HepG2 (cell line): ENCODE results near the gene UBE2Q1. TPM values are rescaled to one million over a fixed set of nuclear protein-coding genes. Genes with fewer than 3 reads are reported as not detected.

Experiments used
- ATAC-seq: fragments of 200-7000 bp; cut with Tn5 transposase; 3 replicates; pipeline ENCODE4 v1.9.1; 2020; ENCODE audit warnings: mild to moderate bottlenecking, moderate library complexity
- BruUV-seq: library from RNA; stranded (reverse); fragments of 400-500 nt; replicated peaks from 2 replicates; lab custom pipeline; 2021; lab: Mats Ljungman, UMichigan
- CTCF ChIA-PET: fragments of 300-600 bp; formaldehyde crosslinking; extraction: SDS; loops from one replicate; lab custom pipeline; 2021; ENCODE audit warnings: low total read pairs, inconsistent platforms, low intra/inter-chr PET ratio; lab: Yijun Ruan, JAX
- POLR2A ChIA-PET: fragments of 350-600 bp; sonication (Branson Sonifier 250); formaldehyde crosslinking; loops from one replicate; lab custom pipeline; 2020; ENCODE audit warnings: antibody characterized with exemption, inconsistent platforms; lab: Yijun Ruan, JAX
- DNase-seq: peaks from one replicate; pipeline ENCODE4 v3.0.0-alpha.2; 2015; ENCODE audit warnings: low spot score
- FAIRE-seq: peaks from 3 replicates; lab custom pipeline; 2011; peaks lifted over from hg19 to GRCh38; lab: Jason Lieb, UNC
- H2AFZ ChIP-seq: one replicate; pipeline ENCODE4 v1.6.1; 2011; ENCODE audit warnings: low read length, inconsistent platforms
- H3K27ac ChIP-seq: fragments of 300-600 bp; 3 replicates; pipeline ENCODE4 v1.8.0; 2011; ENCODE audit warnings: mixed run types, mild to moderate bottlenecking, mixed read lengths, low read length, inconsistent platforms; ENCODE audit not compliant: insufficient read depth; ENCODE audit errors: extremely low read length
- H3K27me3 ChIP-seq, 2 experiments: fragments of 200-600 bp in 1 of 2; 2 replicates in 1 of 2; 3 replicates in 1 of 2; pipeline versions ENCODE4 v1.6.0 to v1.8.0; 2011; ENCODE audit warnings: low read length in 2 of 2, mild to moderate bottlenecking in 2 of 2, moderate library complexity in 2 of 2, inconsistent platforms in 1 of 2; ENCODE audit not compliant: insufficient read depth in 2 of 2, control insufficient read depth in 1 of 2
- H3K36me3 ChIP-seq, 2 experiments: fragments of 200-600 bp in 1 of 2; replicated peaks in 1 of 2; 2 replicates in 1 of 2; 3 replicates in 1 of 2; pipeline versions ENCODE4 v1.5.1 to v1.8.0; 2011; ENCODE audit warnings: low read length in 2 of 2, inconsistent platforms in 1 of 2; ENCODE audit not compliant: insufficient read depth in 2 of 2, control insufficient read depth in 1 of 2
- H3K4me1 ChIP-seq: 2 replicates; pipeline ENCODE4 v1.5.1; 2012; ENCODE audit warnings: low read length, inconsistent platforms; ENCODE audit not compliant: insufficient read depth
- H3K4me2 ChIP-seq: 2 replicates; pipeline ENCODE4 v1.6.0; 2011; ENCODE audit warnings: low read depth, low read length, inconsistent platforms
- H3K4me3 ChIP-seq, 3 experiments: fragments of 200-600 bp in 1 of 3; sonication (generic), shearing (Covaris generic) in 1 of 3; replicated peaks in 1 of 3; 2 replicates each; pipeline ENCODE4 v1.5.1; 2011 to 2016; ENCODE audit warnings: low read length in 3 of 3, inconsistent platforms in 2 of 3, low read depth in 2 of 3, mild to moderate bottlenecking in 2 of 3, control low read depth in 1 of 3, mixed read lengths in 1 of 3; ENCODE audit not compliant: insufficient read depth in 1 of 3
- H3K79me2 ChIP-seq: one replicate; pipeline ENCODE4 v1.6.1; 2011; ENCODE audit warnings: low read length, inconsistent platforms; ENCODE audit not compliant: insufficient read depth
- H3K9ac ChIP-seq: 2 replicates; pipeline ENCODE4 v1.6.0; 2011; ENCODE audit warnings: mild to moderate bottlenecking, low read depth, low read length, inconsistent platforms; ENCODE audit not compliant: insufficient read depth
- H3K9me3 ChIP-seq: 2 replicates; pipeline ENCODE4 v1.5.1; 2012; ENCODE audit warnings: mild to moderate bottlenecking, low read length
- H4K20me1 ChIP-seq: 2 replicates; pipeline ENCODE4 v1.6.0; 2011; ENCODE audit warnings: inconsistent platforms, mild to moderate bottlenecking, low read length, moderate library complexity; ENCODE audit not compliant: insufficient read depth
- ADNP ChIP-seq: sonication (generic); formaldehyde crosslinking; IDR thresholded peaks from 2 replicates; pipeline ENCODE4 v1.4.0; 2020; ENCODE audit warnings: missing genetic modification reagents
- ELK4 ChIP-seq: sonication (generic); formaldehyde crosslinking; IDR thresholded peaks from 2 replicates; pipeline ENCODE4 v1.9.0; 2021; ENCODE audit warnings: missing genetic modification reagents, borderline replicate concordance
- FOXO1 ChIP-seq: sonication (generic); formaldehyde crosslinking; IDR thresholded peaks from 2 replicates; pipeline ENCODE4 v1.4.0; 2020; ENCODE audit warnings: missing genetic modification reagents
- HOXA3 ChIP-seq: sonication (generic); formaldehyde crosslinking; IDR thresholded peaks from 2 replicates; pipeline ENCODE4 v1.5.0; 2020; ENCODE audit warnings: missing genetic modification reagents
- KDM4B ChIP-seq: sonication (generic); formaldehyde crosslinking; IDR thresholded peaks from 2 replicates; pipeline ENCODE4 v1.4.0; 2020; ENCODE audit warnings: missing genetic modification reagents
- NFAT5 ChIP-seq: sonication (generic); formaldehyde crosslinking; IDR thresholded peaks from 2 replicates; pipeline ENCODE4 v1.4.0; 2020; ENCODE audit warnings: missing genetic modification reagents
- RBFOX2 ChIP-seq: fragments of 200-400 bp; formaldehyde crosslinking; IDR thresholded peaks from 2 replicates; pipeline ENCODE4 v1.6.1; 2017; ENCODE audit warnings: low read depth, mild to moderate bottlenecking, low read length
- TCF7L2 ChIP-seq: IDR thresholded peaks from 2 replicates; pipeline ENCODE4 v1.6.1; 2011; ENCODE audit warnings: mild to moderate bottlenecking, low read depth, low read length, moderate library complexity
- YEATS4 ChIP-seq: sonication (generic); formaldehyde crosslinking; IDR thresholded peaks from 2 replicates; pipeline ENCODE4 v1.4.0; 2020; ENCODE audit warnings: missing genetic modification reagents, borderline replicate concordance
- ZNF230 ChIP-seq: sonication (generic); formaldehyde crosslinking; IDR thresholded peaks from 2 replicates; pipeline ENCODE4 v1.4.0; 2020; ENCODE audit warnings: mild to moderate bottlenecking, missing genetic modification reagents
- ZNF589 ChIP-seq: sonication (generic); formaldehyde crosslinking; conservative IDR thresholded peaks from 2 replicates; pipeline ENCODE4 v1.8.0; 2022; ENCODE audit warnings: mild to moderate bottlenecking, moderate library complexity, missing genetic modification reagents
- WGBS: methylation state at CpG from one replicate; pipeline ENCODE4 v1.1.6; 2017; ENCODE audit warnings: low lambda C conversion rate; 5-methylcytosine and 5-hydroxymethylcytosine counted together
- in situ Hi-C: cut with HindIII; loops from 2 replicates; pipeline ENCODE4 v1.10.0; 2017; ENCODE audit warnings: low pct_unique_long_range_greater_than_20kb; ENCODE audit not compliant: extremely low pct_ligation_motif_present
- intact Hi-C: fragments of 100-400 bp; cut with micrococcal nuclease; formaldehyde crosslinking; loops from one replicate; pipeline ENCODE4 v1.10.0; 2022; ENCODE audit not compliant: unreplicated experiment
- polyA plus RNA-seq, 8 experiments: library from polyadenylated mRNA; depleted of rRNA in 3 of 8; stranded (reverse) in 7 of 8; unstranded in 1 of 8; fragments of >200 nt; fragmentation: Illumina TruSeq in 4 of 8; extraction: Trizol in 4 of 8; gene quantifications; 2 replicates each; pipeline versions ENCODE4 v1.2.1 to v1.2.3, GENCODE V29; 2011 to 2016; ENCODE audit warnings: low read depth in 4 of 8, missing spikeins in 1 of 8, mixed read lengths in 1 of 8; ENCODE audit not compliant: insufficient read depth in 1 of 8
- total RNA-seq, 5 experiments: library from RNA; depleted of rRNA; stranded (reverse); fragments of >200 nt; fragmentation: Illumina TruSeq; extraction: Trizol; gene quantifications; 2 replicates each; pipeline ENCODE4 v1.2.3, GENCODE V29; 2016; ENCODE audit warnings: low read depth in 1 of 5

UBE2Q1 gene
- total and polyA plus RNA-seq, 2 of the 13 experiments (the other 11 are each of a cell fraction or from before 2014, with no cell fraction given) = 11.7 to 41.7 TPM

GRCh38 chr1:154550657-154551056 is 7.8 kb downstream of the UBE2Q1 start:
- H3K36me3 ChIP-seq = peaks cover 37 to 68% of the 10 kb centered on the region in 2 experiments
- no peak overlapping the region for H3K9ac ChIP-seq
- in situ Hi-C loops (no loop called here), intact Hi-C loops (no loop called here)
- H3K79me2 ChIP-seq = peaks cover 7% of the 10 kb centered on the region
- H3K27ac ChIP-seq = no peak overlapping the region
- BruUV-seq = no TSS peak
- ATAC-seq (no peak), DNase-seq (no peak), FAIRE-seq (no peak)
- 80% methylated on average over 6 of the region's 6 CpGs for WGBS
- H3K9me3 ChIP-seq = no peaks in the 10 kb centered on the region
- ChIA-PET POLR2A (no interaction called here), CTCF (no interaction called here)
- no peak overlapping the region for H2AFZ ChIP-seq
- H3K27me3 ChIP-seq = no peaks in the 10 kb centered on the region
- TF ChIP-seq ELK4 (CRISPR knock-in tag) = no peak
- no peak for TF ChIP-seq TCF7L2
- TF ChIP-seq RBFOX2 = 0 out of 2 replicates have a peak, but pooled peaks have one; percentile 25
- no peak overlapping the region for H3K4me3 ChIP-seq
- no peaks in the 10 kb centered on the region for H4K20me1 ChIP-seq
- peaks cover 30% of the 10 kb centered on the region for H3K4me1 ChIP-seq
- H3K4me2 ChIP-seq = no peak overlapping the region

GRCh38 chr1:154550070-154550469 is 8.4 kb downstream of the UBE2Q1 start:
- intact Hi-C loops = no loop called here

More at GRCh38 chr1:154550070-154550469, 8.4 kb downstream of the UBE2Q1 start:
- Histone ChIP-seq H4K20me1 (no peaks in the 10 kb centered on the region), H3K4me1 (peaks cover 27% of the 10 kb centered on the region), H3K4me2 (no peak overlapping the region), H3K79me2 (peaks cover under 1% of the 10 kb centered on the region), H3K9me3 (no peaks in the 10 kb centered on the region), H3K9ac (no peak overlapping the region), H3K36me3 (peaks cover 32 to 62% of the 10 kb centered on the region in 2 experiments), H3K27me3 (no peaks in the 10 kb centered on the region), H2AFZ (no peak overlapping the region), H3K27ac (no peak overlapping the region), H3K4me3 (no peak overlapping the region)
- ChIA-PET CTCF (no interaction called here), POLR2A (no interaction called here)
- no peak for TF ChIP-seq NFAT5
- TF ChIP-seq FOXO1 = no peak
- no peak for TF ChIP-seq ZNF589
- TF ChIP-seq HOXA3 (CRISPR knock-in tag) = no peak
- no peak for TF ChIP-seq ZNF230 (CRISPR knock-in tag)
- no peak for TF ChIP-seq ADNP (CRISPR knock-in tag)
- TF ChIP-seq KDM4B (CRISPR knock-in tag) = no peak
- no peak for TF ChIP-seq YEATS4 (CRISPR knock-in tag)
- BruUV-seq = no TSS peak
- DNase-seq (no peak), ATAC-seq (no peak), FAIRE-seq (no peak)
- WGBS = 92% methylated on average over 5 of the region's 5 CpGs
- in situ Hi-C loops = no loop called here
